Fibroblast of pulmonary artery (primary cell): ENCODE data around the gene KRTAP15-1.
A peak's percentile ranks its signal among the peaks of the same experiment; 100 is the strongest.

Source experiments
- DNase-seq: peaks from one replicate; pipeline ENCODE4 v3.0.0-alpha.2; 2010; ENCODE audit warnings: low read depth
- H3K4me3 ChIP-seq: replicated peaks from 2 replicates; pipeline ENCODE4 v1.5.1; 2011; ENCODE audit warnings: low read depth, mild to moderate bottlenecking, control low read depth, low read length, moderate library complexity
- TF ChIP-seq, protein P1 (sequence below): IDR thresholded peaks from 2 replicates; pipeline ENCODE4 v1.5.1; 2011; ENCODE audit warnings: mild to moderate bottlenecking, control low read depth, low read length, inconsistent platforms; ENCODE audit errors: missing control alignments

KRTAP15-1 gene

DNA sequence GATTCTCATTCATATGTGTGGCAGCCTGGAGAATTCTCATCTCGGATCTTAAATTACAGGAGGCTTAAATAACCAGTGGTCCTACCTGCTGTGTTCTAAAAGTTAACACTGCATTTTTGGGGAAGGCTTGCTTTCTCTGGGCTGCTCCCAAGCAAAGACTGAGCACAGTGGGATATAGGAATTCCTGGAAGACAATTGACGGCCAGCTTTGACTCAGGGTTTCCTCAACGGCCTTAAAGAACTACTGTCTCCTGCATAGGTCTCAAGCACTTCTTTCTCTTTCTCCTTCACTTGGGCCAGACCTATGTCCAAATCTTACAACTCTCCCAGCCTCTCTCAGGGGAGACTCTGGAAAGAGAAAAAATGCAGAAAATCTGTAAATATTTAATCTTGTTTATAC lies 13.3 kb upstream of the KRTAP15-1 start:
- DNase-seq: no peak
- no peak overlapping the region for H3K4me3 ChIP-seq
- TF ChIP-seq, protein P1, sequence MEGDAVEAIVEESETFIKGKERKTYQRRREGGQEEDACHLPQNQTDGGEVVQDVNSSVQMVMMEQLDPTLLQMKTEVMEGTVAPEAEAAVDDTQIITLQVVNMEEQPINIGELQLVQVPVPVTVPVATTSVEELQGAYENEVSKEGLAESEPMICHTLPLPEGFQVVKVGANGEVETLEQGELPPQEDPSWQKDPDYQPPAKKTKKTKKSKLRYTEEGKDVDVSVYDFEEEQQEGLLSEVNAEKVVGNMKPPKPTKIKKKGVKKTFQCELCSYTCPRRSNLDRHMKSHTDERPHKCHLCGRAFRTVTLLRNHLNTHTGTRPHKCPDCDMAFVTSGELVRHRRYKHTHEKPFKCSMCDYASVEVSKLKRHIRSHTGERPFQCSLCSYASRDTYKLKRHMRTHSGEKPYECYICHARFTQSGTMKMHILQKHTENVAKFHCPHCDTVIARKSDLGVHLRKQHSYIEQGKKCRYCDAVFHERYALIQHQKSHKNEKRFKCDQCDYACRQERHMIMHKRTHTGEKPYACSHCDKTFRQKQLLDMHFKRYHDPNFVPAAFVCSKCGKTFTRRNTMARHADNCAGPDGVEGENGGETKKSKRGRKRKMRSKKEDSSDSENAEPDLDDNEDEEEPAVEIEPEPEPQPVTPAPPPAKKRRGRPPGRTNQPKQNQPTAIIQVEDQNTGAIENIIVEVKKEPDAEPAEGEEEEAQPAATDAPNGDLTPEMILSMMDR: no peak

DNA sequence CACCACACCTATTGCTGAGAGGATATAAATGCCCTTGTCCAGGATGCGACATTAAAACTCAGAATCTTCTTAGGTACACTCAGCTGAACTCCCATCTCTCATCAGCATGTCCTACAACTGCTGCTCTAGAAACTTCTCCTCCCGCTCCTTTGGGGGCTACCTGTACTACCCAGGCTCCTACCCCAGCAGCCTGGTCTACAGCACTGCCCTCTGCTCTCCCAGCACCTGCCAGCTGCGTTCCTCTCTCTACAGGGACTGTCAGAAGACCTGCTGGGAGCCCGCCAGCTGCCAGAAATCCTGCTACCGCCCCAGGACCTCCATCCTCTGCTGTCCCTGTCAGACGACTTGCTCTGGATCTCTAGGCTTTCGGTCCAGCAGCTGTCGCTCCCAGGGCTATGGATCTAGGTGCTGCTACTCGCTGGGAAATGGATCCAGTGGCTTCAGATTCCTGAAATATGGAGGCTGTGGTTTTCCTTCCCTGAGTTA lies 9.9 kb upstream of the KRTAP15-1 start, which contains the start of gene KRTAP13-4:
TSS of gene KRTAP13-4 (plus strand) at position 51 of the 486 bp plus-strand sequence. CDS start at position 107, 56 bp downstream.
- DNase-seq: no peak
- TF ChIP-seq, protein P1: no peak
- no peak within 1 kb of the TSS for H3K4me3 ChIP-seq

DNA sequence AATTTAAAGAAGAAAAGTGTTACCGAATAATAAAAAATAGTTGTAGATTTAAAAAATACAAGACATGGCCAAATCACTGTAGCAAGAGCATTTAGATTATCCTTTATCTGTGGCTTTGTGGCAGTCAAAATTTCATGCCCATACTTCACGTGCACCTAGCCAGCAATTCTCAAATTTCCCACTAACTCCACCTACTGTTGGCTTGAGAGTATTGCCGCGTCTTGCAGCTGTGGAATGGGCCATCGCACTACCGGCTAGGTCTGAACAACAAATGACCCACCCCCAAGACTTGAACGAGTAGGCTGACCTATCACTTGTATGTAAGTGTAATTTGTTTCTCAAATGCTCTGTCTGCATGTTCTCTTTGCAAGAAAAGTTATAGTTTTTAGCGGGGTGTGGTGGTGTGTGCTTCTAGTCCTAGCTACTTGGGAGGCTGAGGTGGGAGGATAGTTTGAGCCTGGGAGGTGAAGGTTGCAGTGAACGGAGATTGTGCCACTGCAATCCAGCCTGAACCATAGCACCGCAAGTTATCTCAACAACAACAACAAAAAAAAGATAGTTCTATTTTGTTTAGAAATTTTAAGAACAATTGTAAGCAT lies 5.9 kb upstream of the KRTAP15-1 start:
- TF ChIP-seq, protein P1: peak; percentile 65
- H3K4me3 ChIP-seq: no peak overlapping the region
- peak; percentile 42 for DNase-seq

DNA sequence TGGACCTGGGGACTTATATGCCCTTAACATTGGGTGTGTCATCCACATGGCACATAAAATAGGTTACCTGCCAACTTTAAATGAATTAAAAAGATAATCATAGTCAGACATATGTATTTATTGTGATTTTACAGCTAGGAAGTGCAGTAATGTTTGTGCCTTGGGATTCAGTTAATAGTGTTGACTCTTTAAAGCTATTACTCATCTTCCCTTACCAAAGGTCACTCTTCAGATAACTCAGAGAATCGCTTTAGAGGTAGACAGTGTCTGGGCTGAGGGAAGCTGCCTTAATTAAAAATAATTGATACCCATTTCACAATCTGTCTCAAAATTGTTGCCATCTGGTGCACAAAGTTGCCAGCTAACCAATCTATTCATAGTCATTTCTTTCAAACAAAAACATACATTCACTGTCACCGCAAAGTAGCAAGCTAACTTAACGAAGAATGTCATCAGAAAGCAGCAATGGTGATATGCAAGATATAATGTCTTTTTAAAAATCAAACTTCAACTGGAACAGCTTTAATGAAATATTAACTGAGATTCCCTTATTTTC lies 3.0 kb upstream of the KRTAP15-1 start:
- TF ChIP-seq, protein P1: no peak
- no peak overlapping the region for H3K4me3 ChIP-seq
- DNase-seq: no peak

DNA sequence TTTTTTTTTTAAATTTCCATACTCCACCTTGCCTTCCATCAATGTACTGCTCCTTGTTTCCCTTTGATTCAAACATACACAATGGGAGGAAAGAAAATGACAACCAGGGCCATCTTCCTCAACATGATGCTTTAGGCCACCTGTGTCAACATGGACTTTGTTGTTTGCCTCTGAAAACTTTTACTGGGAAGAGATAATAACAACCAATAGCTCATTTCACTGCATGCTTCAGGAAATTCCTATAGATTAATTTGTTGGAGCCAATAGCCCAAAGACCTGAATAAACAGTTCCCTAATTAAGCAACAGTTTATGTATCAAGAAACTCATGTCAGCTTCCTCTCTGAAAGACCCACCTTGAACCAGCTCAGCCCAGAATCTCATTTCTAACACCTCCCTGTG lies 3.2 kb downstream of the KRTAP15-1 start:
- TF ChIP-seq, protein P1: no peak

DNA sequence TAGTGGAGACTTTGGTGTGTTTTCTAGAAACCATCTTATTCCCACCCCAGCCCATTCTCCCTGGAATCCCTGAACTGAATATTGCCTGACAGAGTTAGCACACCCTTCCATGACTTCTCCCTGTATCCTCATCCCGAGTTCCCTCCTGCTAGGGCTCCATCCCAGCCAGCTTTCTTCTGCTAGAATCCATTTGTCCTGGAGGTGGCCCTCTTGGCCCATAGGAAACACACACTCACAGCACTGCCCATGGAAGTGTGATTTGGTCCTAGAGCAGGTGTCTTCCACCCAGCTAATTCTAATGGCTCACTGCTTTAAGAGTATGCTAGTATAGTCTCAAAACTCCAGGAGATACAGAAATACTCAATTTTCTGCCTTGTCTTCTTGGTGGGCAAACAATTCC lies 4.1 kb downstream of the KRTAP15-1 start:
- DNase-seq: no peak
- TF ChIP-seq, protein P1: no peak
- no peak overlapping the region for H3K4me3 ChIP-seq

More for the DNA sequence above, 3.2 kb downstream of the KRTAP15-1 start:
- no peak for DNase-seq
- H3K4me3 ChIP-seq: no peak overlapping the region
